ENCODE data around the gene NRF1. TPM values are rescaled to one million over a fixed set of nuclear protein-coding genes. Genes with fewer than 3 reads are reported as not detected.

NRF1 gene
- total RNA-seq, 4 donors from 2014 or later, result 12.3 to 26.2 (median 19.7) TPM

GRCh38 chr7:129677796-129678195, 66.3 kb downstream of the NRF1 start:
- 84 to 88% methylated on average over 4 of the region's 4 CpGs for WGBS, 2 donors
- H3K27me3 ChIP-seq, result no peaks in the 10 kb centered on the region
- H3K9me3 ChIP-seq, result peaks cover 0 to 14% (median 5%) of the 10 kb centered on the region in 4 donors
- H3K4me3 ChIP-seq, result no peak overlapping the region
- no peak for DNase-seq (ENCODE audit: low spot score in 2 of 2)
- TF ChIP-seq EP300 (IDR thresholded peaks at IDR 0.05), result no peak
- no peak for TF ChIP-seq CTCF (IDR thresholded peaks at IDR 0.05)
- TF ChIP-seq POLR2A (IDR thresholded peaks at IDR 0.05), result no peak
- peaks cover 0 to 67% (median 8%) of the 10 kb centered on the region in 3 donors for H3K36me3 ChIP-seq
- no peaks in the 10 kb centered on the region for H3K4me1 ChIP-seq
- no peak overlapping the region for H3K27ac ChIP-seq

GRCh38 chr7:129678606-129679005, 67.1 kb downstream of the NRF1 start:
- Histone ChIP-seq H3K27ac (no peak overlapping the region), H3K4me3 (no peak overlapping the region), H3K36me3 (peaks cover 0 to 66% (median 8%) of the 10 kb centered on the region in 3 donors), H3K27me3 (no peaks in the 10 kb centered on the region), H3K9me3 (peaks cover 0 to 14% (median 5%) of the 10 kb centered on the region in 4 donors), H3K4me1 (no peaks in the 10 kb centered on the region)
- TF ChIP-seq CTCF (IDR thresholded peaks at IDR 0.05), result no peak
- TF ChIP-seq POLR2A (IDR thresholded peaks at IDR 0.05), result no peak
- no peak for TF ChIP-seq EP300 (IDR thresholded peaks at IDR 0.05)
- no peak for DNase-seq (ENCODE audit: low spot score in 2 of 2)

GRCh38 chr7:129680400-129680799, 68.9 kb downstream of the NRF1 start:
- peaks cover 0 to 4% (median 2%) of the 10 kb centered on the region in 4 donors for H3K9me3 ChIP-seq
- no peak for TF ChIP-seq CTCF (IDR thresholded peaks at IDR 0.05)
- no peak for TF ChIP-seq EP300 (IDR thresholded peaks at IDR 0.05)
- TF ChIP-seq POLR2A (IDR thresholded peaks at IDR 0.05), result no peak
- DNase-seq (ENCODE audit: low spot score in 2 of 2), result no peak
- H3K27me3 ChIP-seq, result no peaks in the 10 kb centered on the region
- peaks cover 0 to 52% (median 2%) of the 10 kb centered on the region in 3 donors for H3K36me3 ChIP-seq
- no peak overlapping the region for H3K27ac ChIP-seq
- no peak overlapping the region for H3K4me3 ChIP-seq
- WGBS, 2 donors, result 100% methylated on average over 1 of the region's 1 CpG
- H3K4me1 ChIP-seq, result no peaks in the 10 kb centered on the region

- DNase-seq (ENCODE audit: low spot score in 2 of 2), result no peak
- H3K27ac ChIP-seq, result no peak overlapping the region
- H3K36me3 ChIP-seq, result peaks cover 0 to 32% (median 0%) of the 10 kb centered on the region in 3 donors
- 97 to 100% methylated on average over 1 of the region's 1 CpG for WGBS, 2 donors
- TF ChIP-seq POLR2A (IDR thresholded peaks at IDR 0.05) (no peak), EP300 (IDR thresholded peaks at IDR 0.05) (no peak), CTCF (IDR thresholded peaks at IDR 0.05) (no peak)
- H3K27me3 ChIP-seq, result no peaks in the 10 kb centered on the region
- no peaks in the 10 kb centered on the region for H3K9me3 ChIP-seq
- no peak overlapping the region for H3K4me3 ChIP-seq
- no peaks in the 10 kb centered on the region for H3K4me1 ChIP-seq
These were observed 73.3 kb downstream of the NRF1 start for GRCh38 chr7:129684777-129685176.

GRCh38 chr7:129686063-129686462, 74.5 kb downstream of the NRF1 start:
- Histone ChIP-seq H3K4me1 (no peaks in the 10 kb centered on the region), H3K27me3 (no peaks in the 10 kb centered on the region), H3K36me3 (peaks cover 0 to 37% (median 0%) of the 10 kb centered on the region in 3 donors), H3K9me3 (no peaks in the 10 kb centered on the region), H3K27ac (no peak overlapping the region), H3K4me3 (no peak overlapping the region)
- no peak for DNase-seq (ENCODE audit: low spot score in 2 of 2)
- no peak for TF ChIP-seq CTCF (IDR thresholded peaks at IDR 0.05)
- TF ChIP-seq POLR2A (IDR thresholded peaks at IDR 0.05), result no peak
- TF ChIP-seq EP300 (IDR thresholded peaks at IDR 0.05), result no peak
- 99 to 100% methylated on average over 2 of the region's 2 CpGs for WGBS, 2 donors

Measured in tibial nerve (tissue), 4 donors.